ENCODE data around the gene LRP6. TPM values are rescaled to one million over a fixed set of nuclear protein-coding genes. Genes with fewer than 3 reads are reported as not detected.

Gene LRP6
- polyA plus RNA-seq, 1 experiment, result 18.4 TPM

GRCh38 chr12:12206776-12207388 is 60.0 kb downstream of the LRP6 start:
- POLR2A ChIA-PET, result no interaction called here
- CTCF ChIA-PET, result no interaction called here

GRCh38 chr12:12202747-12203146 is 64.1 kb downstream of the LRP6 start:
- Histone ChIP-seq H3K9me3 (ENCODE audit: control insufficient read depth, insufficient read depth, low read length) (peaks cover 3% of the 10 kb centered on the region; the same call in 1 of the 2 replicates), H3K4me3 (ENCODE audit: low read depth, low read length) (no peak overlapping the region), H3K27me3 (ENCODE audit: control insufficient read depth, insufficient read depth, low read length) (no peaks in the 10 kb centered on the region), H3K27ac (ENCODE audit: low read depth, low read length) (no peak overlapping the region)
- DNase-seq (ENCODE audit: low read depth, low spot score), result no peak
- no peak for TF ChIP-seq CTCF (IDR thresholded peaks at IDR 0.05; ENCODE audit: low read depth, low read length)
- ChIA-PET CTCF (interaction anchor here (0.6 kb wide), 2 partner anchors 12 to 133 kb away, joined by 3 read pairs; no protein-coding TSS in a partner anchor), POLR2A (no interaction called here)

More at GRCh38 chr12:12206776-12207388, 60.0 kb downstream of the LRP6 start:
- Histone ChIP-seq H3K27ac (ENCODE audit: low read depth, low read length) (no peak overlapping the region), H3K9me3 (ENCODE audit: control insufficient read depth, insufficient read depth, low read length) (no peaks in the 10 kb centered on the region), H3K4me3 (ENCODE audit: low read depth, low read length) (no peak overlapping the region), H3K27me3 (ENCODE audit: control insufficient read depth, insufficient read depth, low read length) (no peaks in the 10 kb centered on the region)
- DNase-seq (ENCODE audit: low read depth, low spot score), result no peak
- no peak for TF ChIP-seq CTCF (IDR thresholded peaks at IDR 0.05; ENCODE audit: low read depth, low read length)

GRCh38 chr12:12202105-12202504 is 64.7 kb downstream of the LRP6 start:
- no peak for DNase-seq (ENCODE audit: low read depth, low spot score)
- H3K9me3 ChIP-seq (ENCODE audit: control insufficient read depth, insufficient read depth, low read length), result peaks cover 3% of the 10 kb centered on the region; the same call in 1 of the 2 replicates
- no peak for TF ChIP-seq CTCF (IDR thresholded peaks at IDR 0.05; ENCODE audit: low read depth, low read length)
- CTCF ChIA-PET, result no interaction called here
- H3K27me3 ChIP-seq (ENCODE audit: control insufficient read depth, insufficient read depth, low read length), result no peaks in the 10 kb centered on the region
- no peak overlapping the region for H3K4me3 ChIP-seq (ENCODE audit: low read depth, low read length)
- no peak overlapping the region for H3K27ac ChIP-seq (ENCODE audit: low read depth, low read length)
- POLR2A ChIA-PET, result no interaction called here

- H3K27me3 ChIP-seq (ENCODE audit: control insufficient read depth, insufficient read depth, low read length), result no peaks in the 10 kb centered on the region
- no peak overlapping the region for H3K4me3 ChIP-seq (ENCODE audit: low read depth, low read length)
- peaks cover 3% of the 10 kb centered on the region; the same call in 1 of the 2 replicates for H3K9me3 ChIP-seq (ENCODE audit: control insufficient read depth, insufficient read depth, low read length)
- ChIA-PET POLR2A (no interaction called here), CTCF (interaction anchor here (0.5 kb wide), 1 partner anchor 144 kb away, joined by 3 read pairs; no protein-coding TSS in a partner anchor)
- H3K27ac ChIP-seq (ENCODE audit: low read depth, low read length), result no peak overlapping the region
- DNase-seq (ENCODE audit: low read depth, low spot score), result no peak
- TF ChIP-seq CTCF (IDR thresholded peaks at IDR 0.05; ENCODE audit: low read depth, low read length), result no peak
Measured at GRCh38 chr12:12201274-12201758, 65.5 kb downstream of the LRP6 start.

GRCh38 chr12:12200363-12200762 is 66.5 kb downstream of the LRP6 start:
- no peak for DNase-seq (ENCODE audit: low read depth, low spot score)
- ChIA-PET POLR2A (interaction anchor here (0.6 kb wide), 1 partner anchor 119 kb away, joined by 3 read pairs; no protein-coding TSS in a partner anchor), CTCF (no interaction called here)
- TF ChIP-seq CTCF (IDR thresholded peaks at IDR 0.05; ENCODE audit: low read depth, low read length), result no peak
- H3K27ac ChIP-seq (ENCODE audit: low read depth, low read length), result no peak overlapping the region
- H3K4me3 ChIP-seq (ENCODE audit: low read depth, low read length), result no peak overlapping the region
- no peaks in the 10 kb centered on the region for H3K27me3 ChIP-seq (ENCODE audit: control insufficient read depth, insufficient read depth, low read length)
- peaks cover 3% of the 10 kb centered on the region; the same call in 1 of the 2 replicates for H3K9me3 ChIP-seq (ENCODE audit: control insufficient read depth, insufficient read depth, low read length)
